ENCODE results near the gene SLC2A11. TPM values are rescaled to one million over a fixed set of nuclear protein-coding genes. Genes with fewer than 3 reads are reported as not detected.

SLC2A11 gene
- total RNA-seq, 1 donor from 2014 or later, result 9.2 TPM

- H3K9me3 Mint-ChIP-seq (ENCODE audit: unreplicated experiment), result no peaks in the 10 kb centered on the region
- H3K4me3 Mint-ChIP-seq (ENCODE audit: unreplicated experiment), result no peak overlapping the region
- peaks cover 3% of the 10 kb centered on the region for H3K36me3 Mint-ChIP-seq (ENCODE audit: low read depth, unreplicated experiment)
- peaks cover 14% of the 10 kb centered on the region for H3K27me3 Mint-ChIP-seq (ENCODE audit: unreplicated experiment)
- no peak for TF ChIP-seq CTCF (IDR thresholded peaks at IDR 0.05; ENCODE audit: unreplicated experiment)
- H3K4me1 Mint-ChIP-seq (ENCODE audit: unreplicated experiment), result peaks cover 9% of the 10 kb centered on the region
- H3K27ac Mint-ChIP-seq (ENCODE audit: unreplicated experiment), result no peak overlapping the region
- no peak for DNase-seq (ENCODE audit: low spot score)
Observed at GRCh38 chr22:23908587-23909205, 51.0 kb downstream of the SLC2A11 start.

- no peak for TF ChIP-seq CTCF (IDR thresholded peaks at IDR 0.05; ENCODE audit: unreplicated experiment)
- H3K27me3 Mint-ChIP-seq (ENCODE audit: unreplicated experiment), result peaks cover 13% of the 10 kb centered on the region
- no peak for DNase-seq (ENCODE audit: low spot score)
- H3K27ac Mint-ChIP-seq (ENCODE audit: unreplicated experiment), result no peak overlapping the region
- H3K36me3 Mint-ChIP-seq (ENCODE audit: low read depth, unreplicated experiment), result peaks cover 3% of the 10 kb centered on the region
- H3K4me1 Mint-ChIP-seq (ENCODE audit: unreplicated experiment), result peaks cover 11% of the 10 kb centered on the region
- H3K9me3 Mint-ChIP-seq (ENCODE audit: unreplicated experiment), result no peaks in the 10 kb centered on the region
- no peak overlapping the region for H3K4me3 Mint-ChIP-seq (ENCODE audit: unreplicated experiment)
Observed at GRCh38 chr22:23909296-23909898, 51.7 kb downstream of the SLC2A11 start.

- Mint-ChIP-seq H3K27me3 (ENCODE audit: unreplicated experiment) (peaks cover 12% of the 10 kb centered on the region), H3K27ac (ENCODE audit: unreplicated experiment) (no peak overlapping the region), H3K4me3 (ENCODE audit: unreplicated experiment) (no peak overlapping the region), H3K4me1 (ENCODE audit: unreplicated experiment) (peaks cover 11% of the 10 kb centered on the region), H3K9me3 (ENCODE audit: unreplicated experiment) (no peaks in the 10 kb centered on the region), H3K36me3 (ENCODE audit: low read depth, unreplicated experiment) (peaks cover 3% of the 10 kb centered on the region)
- DNase-seq (ENCODE audit: low spot score), result no peak
- no peak for TF ChIP-seq CTCF (IDR thresholded peaks at IDR 0.05; ENCODE audit: unreplicated experiment)
Observed at GRCh38 chr22:23910496-23911190, 53.0 kb downstream of the SLC2A11 start.

- peaks cover 3% of the 10 kb centered on the region for H3K36me3 Mint-ChIP-seq (ENCODE audit: low read depth, unreplicated experiment)
- TF ChIP-seq CTCF (IDR thresholded peaks at IDR 0.05; ENCODE audit: unreplicated experiment), result no peak
- peaks cover 11% of the 10 kb centered on the region for H3K4me1 Mint-ChIP-seq (ENCODE audit: unreplicated experiment)
- H3K9me3 Mint-ChIP-seq (ENCODE audit: unreplicated experiment), result no peaks in the 10 kb centered on the region
- H3K27ac Mint-ChIP-seq (ENCODE audit: unreplicated experiment), result no peak overlapping the region
- DNase-seq (ENCODE audit: low spot score), result no peak
- H3K27me3 Mint-ChIP-seq (ENCODE audit: unreplicated experiment), result peaks cover 11% of the 10 kb centered on the region
- no peak overlapping the region for H3K4me3 Mint-ChIP-seq (ENCODE audit: unreplicated experiment)
Observed at GRCh38 chr22:23911318-23911980, 53.8 kb downstream of the SLC2A11 start.
